ENCODE data around the gene NR4A1.
A peak's percentile ranks its signal among the peaks of the same experiment; 100 is the strongest.

Gene NR4A1

GRCh38 chr12:52011602-52012214 is 39.5 kb upstream of the NR4A1 start:
- Histone ChIP-seq H3K9me2 (replicated peaks; ENCODE audit: low read depth, low read length) (no peaks in the 10 kb centered on the region), H4K20me1 (ENCODE audit: insufficient read depth, low read length, poor library complexity, severe bottlenecking) (no peaks in the 10 kb centered on the region), H3K9me3 (ENCODE audit: insufficient read depth, low read depth, low read length) (no peaks in the 10 kb centered on the region), H3K4me1 (ENCODE audit: insufficient read depth, low read length, poor library complexity, severe bottlenecking) (peaks cover 36% of the 10 kb centered on the region), H3K4me2 (ENCODE audit: low read depth, low read length, poor library complexity, severe bottlenecking) (no peak overlapping the region), H2AFZ (ENCODE audit: low read length) (no peak overlapping the region), H3K79me2 (ENCODE audit: insufficient read depth, low read length) (no peaks in the 10 kb centered on the region), H3K27me3 (ENCODE audit: insufficient read depth, low read length, poor library complexity, severe bottlenecking) (peaks cover 4% of the 10 kb centered on the region), H3K9ac (ENCODE audit: low read depth, low read length, poor library complexity, severe bottlenecking) (no peak overlapping the region), H3K4me3 (ENCODE audit: low read length, poor library complexity, severe bottlenecking) (no peak overlapping the region), H3F3A (ENCODE audit: low read depth) (no peaks in the 10 kb centered on the region), H3K36me3 (ENCODE audit: insufficient read depth, low read length) (no peaks in the 10 kb centered on the region)
- TF ChIP-seq CTCF (conservative IDR thresholded peaks at IDR 0.05; ENCODE audit: low read length): no peak

GRCh38 chr12:52013626-52014310 is 37.5 kb upstream of the NR4A1 start:
- Histone ChIP-seq H3K4me1 (ENCODE audit: insufficient read depth, low read length, poor library complexity, severe bottlenecking) (peaks cover 24% of the 10 kb centered on the region), H3K27me3 (ENCODE audit: insufficient read depth, low read length, poor library complexity, severe bottlenecking) (no peaks in the 10 kb centered on the region), H3K79me2 (ENCODE audit: insufficient read depth, low read length) (no peaks in the 10 kb centered on the region), H3K4me2 (ENCODE audit: low read depth, low read length, poor library complexity, severe bottlenecking) (no peak overlapping the region), H2AFZ (ENCODE audit: low read length) (no peak overlapping the region), H3K9me3 (ENCODE audit: insufficient read depth, low read depth, low read length) (no peaks in the 10 kb centered on the region), H3K4me3 (ENCODE audit: low read length, poor library complexity, severe bottlenecking) (no peak overlapping the region), H3K9me2 (replicated peaks; ENCODE audit: low read depth, low read length) (no peaks in the 10 kb centered on the region), H3K9ac (ENCODE audit: low read depth, low read length, poor library complexity, severe bottlenecking) (peak overlapping the region; percentile 20), H3K36me3 (ENCODE audit: insufficient read depth, low read length) (no peaks in the 10 kb centered on the region), H4K20me1 (ENCODE audit: insufficient read depth, low read length, poor library complexity, severe bottlenecking) (no peaks in the 10 kb centered on the region), H3F3A (ENCODE audit: low read depth) (no peaks in the 10 kb centered on the region)
- TF ChIP-seq CTCF (conservative IDR thresholded peaks at IDR 0.05; ENCODE audit: low read length): no peak
- no peak for TF ChIP-seq EZH2phosphoT487 (IDR thresholded peaks at IDR 0.05; ENCODE audit: borderline replicate concordance)

- peak overlapping the region; percentile 48 for H3K4me2 ChIP-seq (ENCODE audit: low read depth, low read length, poor library complexity, severe bottlenecking)
- no peaks in the 10 kb centered on the region for H3K36me3 ChIP-seq (ENCODE audit: insufficient read depth, low read length)
- H3K79me2 ChIP-seq (ENCODE audit: insufficient read depth, low read length): no peaks in the 10 kb centered on the region
- no peaks in the 10 kb centered on the region for H3K9me3 ChIP-seq (ENCODE audit: insufficient read depth, low read depth, low read length)
- peaks cover 23% of the 10 kb centered on the region for H3K4me1 ChIP-seq (ENCODE audit: insufficient read depth, low read length, poor library complexity, severe bottlenecking)
- no peaks in the 10 kb centered on the region for H3F3A ChIP-seq (ENCODE audit: low read depth)
- H3K9ac ChIP-seq (ENCODE audit: low read depth, low read length, poor library complexity, severe bottlenecking): peak overlapping the region; percentile 54
- H3K9me2 ChIP-seq (replicated peaks; ENCODE audit: low read depth, low read length): no peaks in the 10 kb centered on the region
- no peaks in the 10 kb centered on the region for H4K20me1 ChIP-seq (ENCODE audit: insufficient read depth, low read length, poor library complexity, severe bottlenecking)
- no peak overlapping the region for H3K4me3 ChIP-seq (ENCODE audit: low read length, poor library complexity, severe bottlenecking)
- no peak overlapping the region for H2AFZ ChIP-seq (ENCODE audit: low read length)
- H3K27me3 ChIP-seq (ENCODE audit: insufficient read depth, low read length, poor library complexity, severe bottlenecking): no peaks in the 10 kb centered on the region
- TF ChIP-seq CTCF (conservative IDR thresholded peaks at IDR 0.05; ENCODE audit: low read length) (no peak), EZH2phosphoT487 (IDR thresholded peaks at IDR 0.05; ENCODE audit: borderline replicate concordance) (no peak)
These were observed 36.4 kb upstream of the NR4A1 start for GRCh38 chr12:52014567-52015530.
